GM21423 (cell line): ENCODE measurements around the gene SEMA3E.
"Not testable (repeated sequence)": the region's sequence is repeated elsewhere in the genome, so short reads cannot be mapped to it uniquely, and the experiment has no call there.

Source experiments
- ATAC-seq: cut with Tn5 transposase; IDR thresholded peaks from one replicate; pipeline ENCODE4 v1.9.1; 2021; ENCODE audit warnings: mild to moderate bottlenecking, moderate library complexity; ENCODE audit not compliant: unreplicated experiment

SEMA3E gene

GRCh38 chr7:83648464-83649241, at the start of gene SEMA3E:
Gene SEMA3E (minus strand): TSS chr7:83649139.
- ATAC-seq = no peak

- ATAC-seq = no peak
These were observed 49.0 kb upstream of the SEMA3E start for GRCh38 chr7:83697804-83698530.

GRCh38 chr7:83696101-83696500, 47.2 kb upstream of the SEMA3E start:
- ATAC-seq = no peak

GRCh38 chr7:83695128-83695960, 46.4 kb upstream of the SEMA3E start:
- ATAC-seq = no peak

GRCh38 chr7:83693256-83693655, 44.3 kb upstream of the SEMA3E start:
- ATAC-seq = no peak

- ATAC-seq = no peak
These were observed 42.2 kb upstream of the SEMA3E start for GRCh38 chr7:83691095-83691494.

- no peak for ATAC-seq
These were observed 40.9 kb upstream of the SEMA3E start for GRCh38 chr7:83689855-83690254.

GRCh38 chr7:83686416-83686815, 37.5 kb upstream of the SEMA3E start:
- ATAC-seq = no peak

GRCh38 chr7:83684928-83685327, 36.0 kb upstream of the SEMA3E start:
- ATAC-seq = no peak

GRCh38 chr7:83681200-83681778, 32.4 kb upstream of the SEMA3E start:
- ATAC-seq = no peak

- no peak for ATAC-seq
These were observed 28.4 kb upstream of the SEMA3E start for GRCh38 chr7:83677180-83677866.

GRCh38 chr7:83673291-83673690, 24.4 kb upstream of the SEMA3E start:
- ATAC-seq = not testable (repeated sequence)

GRCh38 chr7:83672157-83672556, 23.2 kb upstream of the SEMA3E start:
- no peak for ATAC-seq

- no peak for ATAC-seq
These were observed 14.2 kb upstream of the SEMA3E start for GRCh38 chr7:83663131-83663530.

- ATAC-seq = no peak
These were observed 9.2 kb upstream of the SEMA3E start for GRCh38 chr7:83658126-83658525.

- peak; percentile 68 for ATAC-seq
These were observed 7.1 kb upstream of the SEMA3E start for GRCh38 chr7:83655951-83656556.

GRCh38 chr7:83652481-83652880, 3.5 kb upstream of the SEMA3E start:
- ATAC-seq = no peak

- no peak for ATAC-seq
These were observed 762 bp upstream of the SEMA3E start for GRCh38 chr7:83649701-83650100.

GRCh38 chr7:83646027-83646426, 2.9 kb downstream of the SEMA3E start:
- ATAC-seq = no peak

GRCh38 chr7:83643739-83644138, 5.2 kb downstream of the SEMA3E start:
- ATAC-seq = no peak
